ENCODE results near the gene SH3YL1.
"Not testable (repeated sequence)": the region's sequence is repeated elsewhere in the genome, so short reads cannot be mapped to it uniquely, and the experiment has no call there.

The SH3YL1 gene

GRCh38 chr2:182509-183122 is 81.2 kb downstream of the SH3YL1 start:
- no peak for DNase-seq (ENCODE audit: low read depth in 2 of 2)

GRCh38 chr2:180311-180710 is 83.5 kb downstream of the SH3YL1 start:
- no peak for DNase-seq (ENCODE audit: low read depth in 2 of 2)

DNA sequence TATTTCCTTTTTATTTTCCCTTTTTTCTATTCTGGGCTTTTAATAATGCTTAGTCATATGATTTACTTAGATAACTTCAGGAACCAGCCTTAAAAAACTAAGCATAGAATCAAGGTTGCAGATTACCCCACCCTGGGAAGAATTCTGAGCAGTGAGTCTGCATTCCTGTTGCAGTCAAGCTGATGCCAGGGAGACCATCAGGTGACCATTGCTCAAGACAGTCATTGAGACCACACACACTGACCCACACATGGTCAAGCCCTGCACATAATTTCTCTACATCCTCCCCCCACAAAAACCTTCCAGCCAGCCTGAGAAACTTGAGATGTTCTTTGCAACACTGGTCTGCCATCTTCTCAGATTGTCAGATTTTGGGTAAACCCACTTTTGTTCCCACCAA is 83.9 kb downstream of the SH3YL1 start:
- no peak for DNase-seq (ENCODE audit: low read depth in 2 of 2)

DNA sequence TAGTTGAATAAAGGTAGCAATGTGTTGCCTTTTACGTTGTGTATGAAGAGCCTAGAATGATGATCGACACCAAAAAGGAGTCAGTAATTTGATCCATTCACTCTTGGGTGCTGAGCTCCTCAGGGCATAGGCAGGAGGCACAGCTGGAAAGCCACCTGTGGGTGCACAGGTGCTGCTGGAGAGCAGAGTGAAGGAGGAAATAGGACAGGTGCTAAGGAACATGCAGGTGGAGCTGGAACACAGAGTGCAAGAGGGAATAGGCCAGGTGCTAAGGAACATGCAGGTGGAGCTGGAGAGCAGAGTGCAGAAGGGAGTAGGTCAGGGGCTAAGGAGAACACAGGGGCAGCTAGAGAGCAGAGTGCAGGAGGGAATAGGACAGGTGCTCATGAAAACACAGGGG is 86.1 kb downstream of the SH3YL1 start:
- DNase-seq (ENCODE audit: low read depth in 2 of 2): no peak

DNA sequence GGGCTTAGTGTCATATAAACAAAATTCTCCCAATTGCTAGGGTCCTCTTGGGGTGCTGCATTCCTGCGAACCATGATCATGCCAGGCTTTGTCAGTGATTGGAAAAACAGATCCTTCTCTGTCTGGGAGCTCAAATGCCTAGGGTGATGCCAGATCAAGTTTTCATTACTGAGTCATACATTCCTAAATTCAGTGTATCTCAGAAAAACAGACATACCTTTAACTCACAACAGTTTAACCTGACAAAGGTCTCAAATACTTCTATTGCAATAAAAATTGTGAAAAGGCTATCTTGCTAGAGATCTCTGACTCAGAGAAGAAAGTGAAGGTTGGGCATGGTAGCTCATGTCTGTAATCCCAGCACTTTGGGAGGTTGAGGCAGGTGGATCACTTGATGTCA is 86.9 kb downstream of the SH3YL1 start:
- DNase-seq (ENCODE audit: low read depth in 2 of 2): no peak

GRCh38 chr2:175880-176820 is 87.7 kb downstream of the SH3YL1 start:
- peak in 1 of 2 donors; percentile 9 for DNase-seq (ENCODE audit: low read depth in 2 of 2)

DNA sequence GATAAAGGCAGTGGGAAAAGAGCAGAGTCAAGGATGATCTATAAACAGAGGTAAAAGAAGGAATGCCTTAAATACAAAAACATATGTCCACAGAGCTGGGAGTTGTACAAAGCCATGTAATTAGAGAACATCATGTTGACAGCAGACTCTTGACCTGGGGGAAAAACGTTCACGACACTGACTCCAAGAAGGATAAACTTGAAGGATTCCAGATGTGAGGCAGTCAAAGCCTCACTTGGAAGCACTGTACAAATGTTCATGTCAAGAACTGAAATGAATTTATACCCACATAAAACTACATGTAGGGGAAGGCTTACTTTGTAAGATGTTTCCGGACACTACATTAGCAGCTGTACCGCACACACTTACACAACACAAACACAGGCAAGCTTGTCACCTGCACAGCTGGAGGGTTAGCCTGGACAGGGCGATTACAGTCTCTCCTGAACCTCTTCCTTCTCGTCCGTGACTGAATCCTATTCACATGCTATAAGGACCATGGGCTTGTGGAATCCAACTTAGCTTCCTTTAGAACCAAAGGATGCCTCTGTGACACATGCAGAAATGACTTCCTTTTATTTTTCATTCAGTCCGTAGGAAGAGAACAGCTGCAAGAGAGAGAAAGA is 88.6 kb downstream of the SH3YL1 start:
- DNase-seq (ENCODE audit: low read depth in 2 of 2): no peak

GRCh38 chr2:172120-172519 is 91.7 kb downstream of the SH3YL1 start:
- not testable (repeated sequence) for DNase-seq (ENCODE audit: low read depth in 2 of 2)

DNA sequence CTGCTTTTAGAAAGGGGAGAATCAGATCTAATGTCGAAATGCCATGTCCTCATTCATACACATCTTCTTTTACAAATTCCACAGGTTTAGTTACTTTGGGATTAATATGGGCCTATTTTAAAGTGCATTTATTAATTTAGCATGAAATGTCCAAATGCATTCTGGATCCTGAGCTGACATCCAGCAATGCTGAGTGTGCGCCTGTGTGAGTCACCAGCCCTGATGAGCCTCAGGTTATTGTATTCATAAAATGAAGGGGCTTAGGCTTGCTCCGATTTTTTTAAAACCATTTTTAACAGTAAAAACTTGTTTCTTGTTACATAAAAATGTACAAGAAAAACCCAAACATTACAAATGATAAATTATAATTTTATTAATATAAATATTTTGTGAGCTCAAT is 94.1 kb downstream of the SH3YL1 start:
- DNase-seq (ENCODE audit: low read depth in 2 of 2): no peak
